ENCODE results near the gene ENSA.
"Not testable (repeated sequence)": the region's sequence is repeated elsewhere in the genome, so short reads cannot be mapped to it uniquely, and the experiment has no call there.

Gene ENSA

GRCh38 chr1:150601540-150601939 is 27.9 kb downstream of the ENSA start:
- H3K36me3 ChIP-seq (replicated peaks; ENCODE audit: insufficient read depth, low read length), result no peaks in the 10 kb centered on the region
- H3K9me3 ChIP-seq (replicated peaks; ENCODE audit: insufficient read depth, low read length), result no peaks in the 10 kb centered on the region

GRCh38 chr1:150598346-150598745 is 31.1 kb downstream of the ENSA start:
- not testable (repeated sequence) for DNase-seq; H3K9me3 ChIP-seq (replicated peaks; ENCODE audit: insufficient read depth, low read length); H3K27me3 ChIP-seq (replicated peaks; ENCODE audit: insufficient read depth, low read length); H3K9me2 ChIP-seq (replicated peaks; ENCODE audit: insufficient read depth, low read length); H3K27ac ChIP-seq (ENCODE audit: low read length); H3K9ac ChIP-seq (ENCODE audit: low read length); H3K4me2 ChIP-seq (ENCODE audit: low read depth, low read length); H3K36me3 ChIP-seq (replicated peaks; ENCODE audit: insufficient read depth, low read length); H4K20me1 ChIP-seq (ENCODE audit: insufficient read depth, low read length); H3K4me3 ChIP-seq (ENCODE audit: low read length); H3K4me1 ChIP-seq (ENCODE audit: low read length); H3K79me2 ChIP-seq (ENCODE audit: low read length); H2AFZ ChIP-seq (ENCODE audit: low read length); H3F3A ChIP-seq (ENCODE audit: insufficient read depth, low read length)

More at GRCh38 chr1:150601540-150601939, 27.9 kb downstream of the ENSA start:
- no peaks in the 10 kb centered on the region for H4K20me1 ChIP-seq (ENCODE audit: insufficient read depth, low read length)
- no peak overlapping the region for H3K27ac ChIP-seq (ENCODE audit: low read length)
- no peaks in the 10 kb centered on the region for H3K9me2 ChIP-seq (replicated peaks; ENCODE audit: insufficient read depth, low read length)
- H3K79me2 ChIP-seq (ENCODE audit: low read length), result no peaks in the 10 kb centered on the region
- no peak overlapping the region for H3K9ac ChIP-seq (ENCODE audit: low read length)
- no peaks in the 10 kb centered on the region for H3K27me3 ChIP-seq (replicated peaks; ENCODE audit: insufficient read depth, low read length)
- TF ChIP-seq CTCF (IDR thresholded peaks at IDR 0.05; ENCODE audit: low read length) (no peak), EZH2 (optimal IDR thresholded peaks at IDR 0.05; ENCODE audit: low read depth, low read length) (no peak), EZH2phosphoT487 (IDR thresholded peaks at IDR 0.05; ENCODE audit: low read length) (no peak)
- no peak overlapping the region for H3K4me2 ChIP-seq (ENCODE audit: low read depth, low read length)
- H2AFZ ChIP-seq (ENCODE audit: low read length), result no peak overlapping the region
- DNase-seq, result no peak
- no peak overlapping the region for H3K4me3 ChIP-seq (ENCODE audit: low read length)
- no peaks in the 10 kb centered on the region for H3F3A ChIP-seq (ENCODE audit: insufficient read depth, low read length)
- H3K4me1 ChIP-seq (ENCODE audit: low read length), result no peaks in the 10 kb centered on the region

- DNase-seq, result no peak
- no peaks in the 10 kb centered on the region for H4K20me1 ChIP-seq (ENCODE audit: insufficient read depth, low read length)
- no peaks in the 10 kb centered on the region for H3K79me2 ChIP-seq (ENCODE audit: low read length)
- H3K9ac ChIP-seq (ENCODE audit: low read length), result no peak overlapping the region
- H3K9me3 ChIP-seq (replicated peaks; ENCODE audit: insufficient read depth, low read length), result no peaks in the 10 kb centered on the region
- no peak overlapping the region for H3K27ac ChIP-seq (ENCODE audit: low read length)
- H3K36me3 ChIP-seq (replicated peaks; ENCODE audit: insufficient read depth, low read length), result no peaks in the 10 kb centered on the region
- H3K4me3 ChIP-seq (ENCODE audit: low read length), result no peak overlapping the region
- H3F3A ChIP-seq (ENCODE audit: insufficient read depth, low read length), result no peaks in the 10 kb centered on the region
- H3K4me1 ChIP-seq (ENCODE audit: low read length), result no peaks in the 10 kb centered on the region
- no peaks in the 10 kb centered on the region for H3K9me2 ChIP-seq (replicated peaks; ENCODE audit: insufficient read depth, low read length)
- TF ChIP-seq EZH2phosphoT487 (IDR thresholded peaks at IDR 0.05; ENCODE audit: low read length) (no peak), CTCF (IDR thresholded peaks at IDR 0.05; ENCODE audit: low read length) (no peak), EZH2 (optimal IDR thresholded peaks at IDR 0.05; ENCODE audit: low read depth, low read length) (no peak)
- no peak overlapping the region for H3K4me2 ChIP-seq (ENCODE audit: low read depth, low read length)
- no peaks in the 10 kb centered on the region for H3K27me3 ChIP-seq (replicated peaks; ENCODE audit: insufficient read depth, low read length)
- H2AFZ ChIP-seq (ENCODE audit: low read length), result no peak overlapping the region
Measured at GRCh38 chr1:150596976-150597375, 32.4 kb downstream of the ENSA start.

GRCh38 chr1:150596095-150596892 is 33.1 kb downstream of the ENSA start:
- TF ChIP-seq EZH2 (optimal IDR thresholded peaks at IDR 0.05; ENCODE audit: low read depth, low read length), result no peak
- no peak for TF ChIP-seq EZH2phosphoT487 (IDR thresholded peaks at IDR 0.05; ENCODE audit: low read length)
- TF ChIP-seq CTCF (IDR thresholded peaks at IDR 0.05; ENCODE audit: low read length), result no peak
- H3K4me2 ChIP-seq (ENCODE audit: low read depth, low read length), result no peak overlapping the region
- no peak for DNase-seq
- no peaks in the 10 kb centered on the region for H3K9me2 ChIP-seq (replicated peaks; ENCODE audit: insufficient read depth, low read length)
- no peaks in the 10 kb centered on the region for H3K79me2 ChIP-seq (ENCODE audit: low read length)
- H3K4me1 ChIP-seq (ENCODE audit: low read length), result no peaks in the 10 kb centered on the region
- no peak overlapping the region for H3K27ac ChIP-seq (ENCODE audit: low read length)
- no peaks in the 10 kb centered on the region for H4K20me1 ChIP-seq (ENCODE audit: insufficient read depth, low read length)
- H3K36me3 ChIP-seq (replicated peaks; ENCODE audit: insufficient read depth, low read length), result no peaks in the 10 kb centered on the region
- no peaks in the 10 kb centered on the region for H3K27me3 ChIP-seq (replicated peaks; ENCODE audit: insufficient read depth, low read length)
- H3K9ac ChIP-seq (ENCODE audit: low read length), result no peak overlapping the region
- no peaks in the 10 kb centered on the region for H3K9me3 ChIP-seq (replicated peaks; ENCODE audit: insufficient read depth, low read length)
- no peaks in the 10 kb centered on the region for H3F3A ChIP-seq (ENCODE audit: insufficient read depth, low read length)
- H2AFZ ChIP-seq (ENCODE audit: low read length), result no peak overlapping the region
- no peak overlapping the region for H3K4me3 ChIP-seq (ENCODE audit: low read length)

All from MM.1S (cell line).